Measurements from ENCODE around the gene APOL5. TPM values are rescaled to one million over a fixed set of nuclear protein-coding genes. Genes with fewer than 3 reads are reported as not detected.

Gene APOL5
- total RNA-seq, 1 experiment from 2014 or later = not detected

GRCh38 chr22:35687461-35687860, 30.2 kb upstream of the APOL5 start:
- Histone ChIP-seq H3K9ac (ENCODE audit: low read length) (no peak overlapping the region), H3K4me2 (ENCODE audit: low read length) (no peak overlapping the region), H3K27me3 (ENCODE audit: low read length) (no peaks in the 10 kb centered on the region), H3K4me3 (ENCODE audit: low read length) (no peak overlapping the region), H3K9me3 (ENCODE audit: low read length) (no peaks in the 10 kb centered on the region), H3K79me2 (ENCODE audit: low read length) (no peaks in the 10 kb centered on the region), H4K20me1 (ENCODE audit: low read length) (no peaks in the 10 kb centered on the region), H3K4me1 (ENCODE audit: insufficient read depth, low read length) (no peaks in the 10 kb centered on the region), H2AFZ (ENCODE audit: low read length) (no peak overlapping the region), H3K27ac (ENCODE audit: low read length) (no peak overlapping the region), H3F3A (ENCODE audit: low read length, unreplicated experiment) (no peaks in the 10 kb centered on the region), H3K36me3 (ENCODE audit: low read depth, low read length) (no peaks in the 10 kb centered on the region), H3K9me2 (replicated peaks; ENCODE audit: low read length) (no peaks in the 10 kb centered on the region)
- no TSS peak for BruUV-seq (replicated peaks)
- DNase-seq (no peak), ATAC-seq (no peak)
- intact Hi-C loops (cut with micrococcal nuclease) = no loop called here
- TF ChIP-seq EZH2 (IDR thresholded peaks at IDR 0.05; ENCODE audit: low read length, unreplicated experiment) (no peak), EZH2phosphoT487 (IDR thresholded peaks at IDR 0.05; ENCODE audit: borderline replicate concordance, low read length) (no peak)
- TF ChIP-seq, protein P1, sequence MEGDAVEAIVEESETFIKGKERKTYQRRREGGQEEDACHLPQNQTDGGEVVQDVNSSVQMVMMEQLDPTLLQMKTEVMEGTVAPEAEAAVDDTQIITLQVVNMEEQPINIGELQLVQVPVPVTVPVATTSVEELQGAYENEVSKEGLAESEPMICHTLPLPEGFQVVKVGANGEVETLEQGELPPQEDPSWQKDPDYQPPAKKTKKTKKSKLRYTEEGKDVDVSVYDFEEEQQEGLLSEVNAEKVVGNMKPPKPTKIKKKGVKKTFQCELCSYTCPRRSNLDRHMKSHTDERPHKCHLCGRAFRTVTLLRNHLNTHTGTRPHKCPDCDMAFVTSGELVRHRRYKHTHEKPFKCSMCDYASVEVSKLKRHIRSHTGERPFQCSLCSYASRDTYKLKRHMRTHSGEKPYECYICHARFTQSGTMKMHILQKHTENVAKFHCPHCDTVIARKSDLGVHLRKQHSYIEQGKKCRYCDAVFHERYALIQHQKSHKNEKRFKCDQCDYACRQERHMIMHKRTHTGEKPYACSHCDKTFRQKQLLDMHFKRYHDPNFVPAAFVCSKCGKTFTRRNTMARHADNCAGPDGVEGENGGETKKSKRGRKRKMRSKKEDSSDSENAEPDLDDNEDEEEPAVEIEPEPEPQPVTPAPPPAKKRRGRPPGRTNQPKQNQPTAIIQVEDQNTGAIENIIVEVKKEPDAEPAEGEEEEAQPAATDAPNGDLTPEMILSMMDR (conservative IDR thresholded peaks at IDR 0.05; ENCODE audit: low read depth, low read length) = no peak
- ChIA-PET POLR2A (ENCODE audit: unreplicated experiment) (no interaction called here), CTCF (no interaction called here)

DNA sequence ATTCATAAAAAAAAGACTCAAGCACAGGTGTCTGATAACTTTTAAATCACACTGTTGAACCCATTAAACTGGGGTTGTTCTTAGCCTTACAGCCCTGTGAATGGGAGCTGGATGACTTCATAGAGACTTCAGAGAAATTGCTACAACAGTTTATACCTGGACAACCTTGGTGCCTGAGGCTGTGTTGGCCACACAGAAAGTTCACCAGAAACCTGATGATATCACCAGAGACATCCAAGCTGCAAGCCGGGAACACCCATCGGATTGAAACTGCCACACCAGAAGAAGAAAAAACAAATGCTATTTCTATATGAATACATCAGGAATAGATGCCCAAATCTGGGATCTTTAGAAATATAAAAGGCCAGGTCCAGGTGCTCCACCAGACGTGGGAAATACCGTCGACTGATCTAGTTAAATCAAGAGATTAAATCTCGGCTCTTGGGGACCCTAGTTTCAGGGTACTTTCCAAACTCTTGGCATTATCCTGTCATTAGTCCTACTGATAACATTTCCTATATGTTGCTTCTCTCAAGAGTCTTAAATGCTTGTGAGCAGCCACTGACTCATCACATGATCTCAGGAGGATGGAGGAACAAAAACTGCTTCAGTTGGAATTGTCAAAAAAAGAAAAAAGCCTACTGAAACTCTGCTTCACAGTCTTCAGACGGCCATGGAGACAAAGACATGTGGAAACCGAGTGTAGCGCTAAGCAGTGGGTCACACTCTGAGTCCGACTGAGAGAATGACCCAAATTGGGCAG, 28.6 kb upstream of the APOL5 start:
- POLR2A ChIA-PET (ENCODE audit: unreplicated experiment) = no interaction called here

DNA sequence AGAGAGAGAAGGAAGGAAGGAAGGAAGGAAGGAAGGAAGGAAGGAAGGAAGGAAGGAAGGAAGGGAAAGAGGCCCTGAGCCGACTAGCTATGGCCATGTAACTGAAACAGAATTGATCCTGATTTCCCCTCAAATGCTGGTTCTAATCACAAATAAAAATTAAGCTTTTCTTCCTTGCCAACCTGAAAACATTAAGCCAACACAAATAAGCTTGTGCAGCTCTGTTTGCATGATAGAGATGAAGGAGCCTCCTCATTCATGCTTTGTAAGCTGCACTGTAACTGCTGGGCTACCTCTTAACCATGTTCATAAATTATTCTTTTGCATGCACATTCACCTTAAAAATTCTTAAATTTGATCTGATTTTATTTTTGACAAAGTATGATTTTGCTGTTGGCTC, 27.7 kb upstream of the APOL5 start:
- H3K36me3 ChIP-seq (ENCODE audit: low read depth, low read length) = no peaks in the 10 kb centered on the region
- intact Hi-C loops (cut with micrococcal nuclease) = no loop called here
- H3K9ac ChIP-seq (ENCODE audit: low read length) = no peak overlapping the region
- no peaks in the 10 kb centered on the region for H4K20me1 ChIP-seq (ENCODE audit: low read length)
- H3K4me1 ChIP-seq (ENCODE audit: insufficient read depth, low read length) = no peaks in the 10 kb centered on the region
- ChIA-PET POLR2A (ENCODE audit: unreplicated experiment) (no interaction called here), CTCF (no interaction called here)
- no TSS peak for BruUV-seq (replicated peaks)
- no peaks in the 10 kb centered on the region for H3K27me3 ChIP-seq (ENCODE audit: low read length)
- no peak for DNase-seq
- no peaks in the 10 kb centered on the region for H3K79me2 ChIP-seq (ENCODE audit: low read length)
- H3K9me2 ChIP-seq (replicated peaks; ENCODE audit: low read length) = no peaks in the 10 kb centered on the region
- ATAC-seq = no peak
- no peak overlapping the region for H3K4me2 ChIP-seq (ENCODE audit: low read length)
- TF ChIP-seq EZH2phosphoT487 (IDR thresholded peaks at IDR 0.05; ENCODE audit: borderline replicate concordance, low read length) = no peak
- no peak for TF ChIP-seq EZH2 (IDR thresholded peaks at IDR 0.05; ENCODE audit: low read length, unreplicated experiment)
- no peak overlapping the region for H3K27ac ChIP-seq (ENCODE audit: low read length)
- no peak overlapping the region for H2AFZ ChIP-seq (ENCODE audit: low read length)
- no peaks in the 10 kb centered on the region for H3F3A ChIP-seq (ENCODE audit: low read length, unreplicated experiment)
- no peak overlapping the region for H3K4me3 ChIP-seq (ENCODE audit: low read length)
- H3K9me3 ChIP-seq (ENCODE audit: low read length) = no peaks in the 10 kb centered on the region

More for the DNA sequence above, 28.6 kb upstream of the APOL5 start:
- H3K27ac ChIP-seq (ENCODE audit: low read length) = no peak overlapping the region
- no peak overlapping the region for H3K4me3 ChIP-seq (ENCODE audit: low read length)
- no peaks in the 10 kb centered on the region for H3K79me2 ChIP-seq (ENCODE audit: low read length)
- no peaks in the 10 kb centered on the region for H3K27me3 ChIP-seq (ENCODE audit: low read length)
- H3K4me1 ChIP-seq (ENCODE audit: insufficient read depth, low read length) = no peaks in the 10 kb centered on the region
- intact Hi-C loops (cut with micrococcal nuclease) = no loop called here
- DNase-seq (no peak), ATAC-seq (no peak)
- no peaks in the 10 kb centered on the region for H3K9me2 ChIP-seq (replicated peaks; ENCODE audit: low read length)
- TF ChIP-seq EZH2phosphoT487 (IDR thresholded peaks at IDR 0.05; ENCODE audit: borderline replicate concordance, low read length) (no peak), EZH2 (IDR thresholded peaks at IDR 0.05; ENCODE audit: low read length, unreplicated experiment) (no peak)
- TF ChIP-seq, protein P1 (conservative IDR thresholded peaks at IDR 0.05; ENCODE audit: low read depth, low read length) = no peak
- H2AFZ ChIP-seq (ENCODE audit: low read length) = no peak overlapping the region
- no peak overlapping the region for H3K4me2 ChIP-seq (ENCODE audit: low read length)
- no peak overlapping the region for H3K9ac ChIP-seq (ENCODE audit: low read length)
- no peaks in the 10 kb centered on the region for H4K20me1 ChIP-seq (ENCODE audit: low read length)
- no peaks in the 10 kb centered on the region for H3K9me3 ChIP-seq (ENCODE audit: low read length)
- no TSS peak for BruUV-seq (replicated peaks)
- H3K36me3 ChIP-seq (ENCODE audit: low read depth, low read length) = no peaks in the 10 kb centered on the region
- H3F3A ChIP-seq (ENCODE audit: low read length, unreplicated experiment) = no peaks in the 10 kb centered on the region
- CTCF ChIA-PET = no interaction called here

All from PC-3 (cell line).